NT2/D1 (cell line): ENCODE measurements around the gene PPIL6.

Source experiments
- DNase-seq: peaks from one replicate; pipeline ENCODE4 v3.0.0-alpha.2; 2011; ENCODE audit warnings: low read depth, low spot score
- H3K27me3 ChIP-seq: 2 replicates; pipeline ENCODE4 v1.6.0; 2011; ENCODE audit warnings: mild to moderate bottlenecking; ENCODE audit not compliant: insufficient read length, insufficient read depth
- H3K36me3 ChIP-seq: 2 replicates; pipeline ENCODE4 v1.6.1; 2011; ENCODE audit warnings: mild to moderate bottlenecking, low read length, mixed read lengths; ENCODE audit not compliant: insufficient read depth, insufficient read length
- H3K4me1 ChIP-seq: 2 replicates; pipeline ENCODE4 v1.5.1; 2011; ENCODE audit not compliant: insufficient read depth, insufficient read length
- H3K4me3 ChIP-seq: 2 replicates; pipeline ENCODE4 v1.5.1; 2011; ENCODE audit warnings: low read depth; ENCODE audit not compliant: insufficient read length
- H3K9ac ChIP-seq: 2 replicates; pipeline ENCODE4 v1.6.0; 2011; ENCODE audit warnings: low read depth; ENCODE audit not compliant: insufficient read length
- H3K9me3 ChIP-seq: 2 replicates; pipeline ENCODE4 v1.5.1; 2011; ENCODE audit warnings: mild to moderate bottlenecking, low read length; ENCODE audit not compliant: insufficient read depth
- SUZ12 ChIP-seq: IDR thresholded peaks from 2 replicates; pipeline ENCODE4 v1.6.1; 2011; ENCODE audit not compliant: insufficient read length, insufficient read depth; ENCODE audit errors: extremely low read depth
- YY1 ChIP-seq: IDR thresholded peaks from 2 replicates; pipeline ENCODE4 v1.6.1; 2011; ENCODE audit not compliant: insufficient read length, insufficient read depth
- ZNF274 ChIP-seq: IDR thresholded peaks from 2 replicates; pipeline ENCODE4 v1.6.1; 2011; ENCODE audit warnings: mild to moderate bottlenecking, low read depth, low read length

Gene PPIL6

GRCh38 chr6:109446541-109446940, 6.1 kb upstream of the PPIL6 start:
- Histone ChIP-seq H3K4me3 (no peak overlapping the region), H3K36me3 (peaks cover 88% of the 10 kb centered on the region), H3K9ac (no peak overlapping the region), H3K9me3 (no peaks in the 10 kb centered on the region), H3K4me1 (peaks cover 2% of the 10 kb centered on the region), H3K27me3 (no peaks in the 10 kb centered on the region)
- TF ChIP-seq ZNF274 (no peak), SUZ12 (no peak), YY1 (no peak)
- DNase-seq = no peak

GRCh38 chr6:109446072-109446471, 5.6 kb upstream of the PPIL6 start:
- peaks cover 4% of the 10 kb centered on the region for H3K27me3 ChIP-seq
- TF ChIP-seq YY1 (no peak), SUZ12 (no peak)
- no peak for DNase-seq
- H3K9me3 ChIP-seq = no peaks in the 10 kb centered on the region
- H3K4me1 ChIP-seq = peaks cover 2% of the 10 kb centered on the region
- no peak overlapping the region for H3K9ac ChIP-seq
- no peak overlapping the region for H3K4me3 ChIP-seq
- H3K36me3 ChIP-seq = peaks cover 85% of the 10 kb centered on the region

- peaks cover 80% of the 10 kb centered on the region for H3K36me3 ChIP-seq
- no peak for DNase-seq
- peaks cover 2% of the 10 kb centered on the region for H3K4me1 ChIP-seq
- H3K4me3 ChIP-seq = no peak overlapping the region
- peaks cover 4% of the 10 kb centered on the region for H3K27me3 ChIP-seq
- TF ChIP-seq SUZ12 (no peak), YY1 (no peak), ZNF274 (no peak)
- H3K9me3 ChIP-seq = no peaks in the 10 kb centered on the region
- H3K9ac ChIP-seq = no peak overlapping the region
Measured at GRCh38 chr6:109445382-109445781, 5.0 kb upstream of the PPIL6 start.

- peaks cover 9% of the 10 kb centered on the region for H3K27me3 ChIP-seq
Measured at GRCh38 chr6:109443425-109443950, 3.1 kb upstream of the PPIL6 start.

GRCh38 chr6:109442393-109442924, 2.0 kb upstream of the PPIL6 start:
- H3K4me3 ChIP-seq = no peak overlapping the region
- H3K4me1 ChIP-seq = peaks cover 2% of the 10 kb centered on the region
- no peak for TF ChIP-seq YY1
- no peak for TF ChIP-seq ZNF274
- no peak for TF ChIP-seq SUZ12
- H3K9me3 ChIP-seq = no peaks in the 10 kb centered on the region
- H3K27me3 ChIP-seq = peaks cover 9% of the 10 kb centered on the region
- peaks cover 55% of the 10 kb centered on the region for H3K36me3 ChIP-seq
- H3K9ac ChIP-seq = no peak overlapping the region
- DNase-seq = no peak

More at GRCh38 chr6:109443425-109443950, 3.1 kb upstream of the PPIL6 start:
- no peaks in the 10 kb centered on the region for H3K9me3 ChIP-seq
- H3K36me3 ChIP-seq = peaks cover 62% of the 10 kb centered on the region
- no peak overlapping the region for H3K4me3 ChIP-seq
- TF ChIP-seq SUZ12 (no peak), YY1 (no peak), ZNF274 (no peak)
- peaks cover 4% of the 10 kb centered on the region for H3K4me1 ChIP-seq
- no peak for DNase-seq
- no peak overlapping the region for H3K9ac ChIP-seq

- H3K4me3 ChIP-seq = peak overlapping the region; percentile 72
- H3K9me3 ChIP-seq = no peaks in the 10 kb centered on the region
- TF ChIP-seq YY1 (no peak), ZNF274 (no peak), SUZ12 (no peak)
- peaks cover 43% of the 10 kb centered on the region for H3K36me3 ChIP-seq
- peaks cover 9% of the 10 kb centered on the region for H3K27me3 ChIP-seq
- H3K4me1 ChIP-seq = peaks cover 2% of the 10 kb centered on the region
- peak overlapping the region; percentile 95 for H3K9ac ChIP-seq
- no peak for DNase-seq
Measured at GRCh38 chr6:109441069-109441816, 815 bp upstream of the PPIL6 start.

GRCh38 chr6:109436041-109436440, 4.4 kb downstream of the PPIL6 start:
- no peaks in the 10 kb centered on the region for H3K36me3 ChIP-seq
- H3K9ac ChIP-seq = no peak overlapping the region
- no peak for DNase-seq
- peaks cover 2% of the 10 kb centered on the region for H3K4me1 ChIP-seq
- H3K4me3 ChIP-seq = no peak overlapping the region
- H3K27me3 ChIP-seq = peaks cover 5% of the 10 kb centered on the region
- no peaks in the 10 kb centered on the region for H3K9me3 ChIP-seq
- TF ChIP-seq SUZ12 (no peak), ZNF274 (no peak), YY1 (no peak)
